NCI-H2196 (cell line): ENCODE measurements around the gene TMOD1.
"Not testable (repeated sequence)": the region's sequence is repeated elsewhere in the genome, so short reads cannot be mapped to it uniquely, and the experiment has no call there.

Source experiments
- DNase-seq: peaks from one replicate; lab custom pipeline; 2025; ENCODE audit not compliant: unreplicated experiment; lab: John Stamatoyannopoulos, UW

TMOD1 gene

DNA sequence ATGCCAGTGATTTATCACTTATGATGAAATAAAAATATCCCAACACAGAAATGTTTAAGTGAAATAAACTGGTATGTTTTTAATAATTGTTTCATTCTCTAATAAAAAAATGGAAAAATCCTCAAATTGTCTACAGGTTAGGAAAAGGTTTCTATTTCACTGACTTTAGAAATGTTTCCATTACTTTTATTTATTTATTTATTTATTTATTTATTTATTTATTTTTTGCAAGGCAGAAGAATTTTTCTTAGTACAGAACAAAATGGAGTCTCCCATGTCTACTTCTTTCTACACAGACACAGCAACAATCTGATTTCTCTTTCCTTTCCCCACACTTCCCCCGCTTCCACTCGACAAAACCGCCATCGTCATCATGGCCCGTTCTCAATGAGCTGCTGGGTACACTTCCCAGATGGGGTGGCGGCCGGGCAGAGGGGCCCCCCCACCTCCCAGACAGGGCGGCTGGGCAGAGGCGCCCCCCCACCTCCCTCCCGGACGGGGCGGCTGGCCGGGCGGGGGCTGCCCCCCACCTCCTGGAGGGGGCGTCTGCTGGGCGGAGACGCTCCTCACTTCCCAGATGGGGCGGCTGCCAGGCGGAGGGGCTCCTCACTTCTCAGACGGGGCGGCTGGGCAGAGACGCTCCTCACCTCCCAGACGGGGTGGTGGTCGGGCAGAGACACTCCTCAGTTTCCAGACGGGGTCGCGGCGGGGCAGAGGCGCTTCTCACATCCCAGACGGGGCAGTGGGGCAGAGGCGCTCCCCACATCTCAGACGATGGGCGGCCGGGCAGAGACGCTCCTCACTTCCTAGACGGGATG lies 3.7 kb upstream of the TMOD1 start:
- DNase-seq, result not testable (repeated sequence)

DNA sequence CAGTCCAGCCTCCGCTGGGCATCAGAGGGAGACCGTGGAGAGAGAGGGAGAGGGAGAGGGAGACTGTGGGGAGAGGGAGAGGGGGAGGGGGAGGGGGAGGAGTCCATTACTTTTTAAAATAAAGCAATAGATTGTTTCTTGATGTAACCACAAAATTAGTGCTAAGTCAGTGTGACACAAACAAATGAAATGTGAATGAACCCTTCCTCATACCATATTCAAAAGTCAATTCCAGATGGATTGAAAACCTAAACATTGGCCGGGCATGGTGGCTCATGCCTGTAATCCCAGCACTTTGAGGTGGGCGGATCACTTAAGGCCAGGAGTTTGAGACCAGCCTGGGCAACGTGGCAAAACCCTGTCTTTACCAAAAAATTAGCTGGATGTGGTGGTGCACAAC lies 2.6 kb upstream of the TMOD1 start:
- DNase-seq, result not testable (repeated sequence)

DNA sequence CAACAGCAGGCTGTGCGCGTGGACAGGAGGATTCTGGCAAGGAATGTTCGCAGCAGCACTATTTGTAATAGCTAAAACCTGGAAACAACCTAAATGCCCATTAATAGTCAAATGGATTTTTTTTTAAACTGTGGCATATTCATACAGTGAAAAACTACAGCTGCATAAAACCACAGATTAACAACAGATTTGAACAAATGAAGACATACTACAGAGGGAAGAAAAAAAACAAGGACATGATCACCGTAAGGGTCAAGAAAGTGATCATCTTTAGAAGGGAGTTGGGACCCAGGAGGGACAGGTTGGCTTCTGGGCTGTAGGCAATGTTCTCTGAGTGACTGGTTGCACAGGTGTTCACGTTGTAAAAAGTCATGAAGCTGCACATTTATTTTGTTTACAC lies 1.2 kb upstream of the TMOD1 start:
- no peak for DNase-seq

DNA sequence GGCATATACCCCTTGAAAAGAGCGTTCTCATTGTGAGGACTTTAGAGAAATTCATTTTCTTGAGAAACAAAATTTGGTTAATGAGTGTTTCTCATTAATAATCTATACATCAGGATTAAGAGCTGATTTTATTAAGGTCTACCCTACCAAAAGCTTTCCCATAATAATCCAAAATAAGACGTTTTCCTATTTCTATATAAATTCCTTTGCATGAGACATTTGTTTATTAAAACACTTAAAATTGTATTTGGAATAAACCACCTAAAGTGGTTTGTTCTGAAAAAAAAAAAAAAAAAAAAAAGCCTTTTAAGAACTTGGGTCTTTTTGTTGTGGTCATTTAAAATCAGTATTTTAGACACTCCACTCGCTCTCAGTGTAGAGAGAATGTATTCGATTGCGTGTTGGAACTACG lies 695 bp upstream of the TMOD1 start:
- no peak for DNase-seq

DNA sequence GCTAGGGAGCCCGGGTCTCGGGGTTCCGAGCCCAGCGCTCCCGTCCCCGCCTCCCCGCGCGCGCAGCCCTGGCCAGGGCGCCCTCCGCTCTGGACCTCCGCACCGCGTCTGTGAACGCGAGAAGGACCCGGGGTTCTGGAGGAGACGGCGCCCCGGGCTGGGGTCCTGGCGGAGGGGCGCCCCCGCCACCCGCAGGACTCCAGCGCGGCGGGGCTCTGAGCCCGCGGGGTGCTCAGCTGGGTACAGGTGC lies 431 bp downstream of the TMOD1 start:
- no peak for DNase-seq

DNA sequence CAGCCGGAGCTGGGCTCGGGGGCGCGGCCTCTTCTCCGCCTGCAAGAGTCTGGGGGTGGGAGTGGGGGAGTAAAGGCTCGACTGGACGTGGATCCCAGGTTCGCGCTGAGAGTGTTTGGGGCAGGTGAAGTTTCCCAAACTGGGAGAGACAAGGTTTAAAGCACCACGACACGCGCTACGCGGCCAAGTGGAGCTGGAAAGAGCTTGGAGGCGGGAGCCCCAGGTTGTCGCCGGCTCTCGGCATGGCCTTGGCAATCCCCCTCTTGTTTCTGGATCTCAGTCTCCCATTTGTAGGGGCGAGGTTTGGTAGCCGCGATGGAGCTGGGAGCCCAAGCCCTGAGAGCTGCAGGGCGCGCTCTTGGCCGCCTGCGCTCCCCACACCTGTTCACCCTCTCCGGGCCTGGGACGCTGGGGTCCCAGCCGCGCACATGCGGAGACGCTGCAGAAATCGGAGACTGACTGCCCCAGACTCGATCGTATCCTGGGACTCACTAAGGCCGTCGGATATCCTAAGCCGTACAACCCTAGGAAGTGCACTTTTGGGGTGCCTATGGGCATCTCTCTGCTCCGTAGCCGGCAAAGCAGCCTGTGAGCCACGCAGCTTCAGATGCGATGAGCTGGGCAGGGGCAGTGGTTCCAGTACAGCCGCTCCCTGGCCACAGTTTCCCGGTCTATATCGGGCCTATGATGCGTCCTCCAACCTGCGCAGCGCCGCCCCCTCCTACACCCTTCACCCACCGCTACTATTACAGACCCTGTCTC lies 937 bp downstream of the TMOD1 start:
- no peak for DNase-seq

DNA sequence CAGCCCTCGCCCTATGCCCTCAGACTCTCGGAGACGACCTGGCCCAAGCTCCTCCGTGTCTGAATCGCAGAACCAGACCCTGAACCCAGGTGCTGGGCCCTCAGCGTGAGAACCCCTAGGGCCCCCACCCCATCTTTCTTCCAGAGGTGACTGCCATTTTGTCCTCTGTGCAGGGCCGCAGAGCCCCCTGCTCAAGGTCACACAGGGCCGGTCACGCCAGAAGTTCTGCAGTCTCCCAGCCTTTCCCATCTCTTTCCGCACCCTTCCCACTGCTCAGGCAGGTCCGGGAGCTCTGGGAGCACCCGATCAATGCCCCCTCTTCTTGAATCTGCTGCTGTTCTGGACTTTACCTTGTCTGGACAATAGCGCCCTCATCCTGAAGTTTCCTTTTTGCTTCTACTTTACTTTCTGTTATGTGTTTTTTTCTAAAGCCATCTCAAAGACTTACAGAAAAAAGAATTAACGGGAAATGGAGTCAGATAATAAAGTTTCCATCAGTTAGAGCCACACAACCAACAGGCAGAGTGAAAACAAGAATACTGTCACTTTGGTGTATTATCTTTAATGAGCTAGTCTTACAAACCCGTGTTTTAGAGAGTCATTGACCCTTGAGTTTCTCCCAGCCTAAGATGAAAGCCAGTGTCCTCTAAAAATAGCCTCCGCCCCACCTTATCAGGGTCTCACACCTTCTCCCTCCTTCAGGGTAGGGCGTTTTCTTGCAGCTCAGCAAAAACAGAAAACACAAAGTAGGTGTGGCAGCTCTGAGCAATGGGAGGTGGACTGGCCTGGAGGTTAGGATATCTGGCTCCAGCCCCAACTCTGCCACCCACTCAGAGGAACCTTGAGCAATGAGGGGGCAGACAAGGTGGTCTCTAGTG lies 1.8 kb downstream of the TMOD1 start:
- no peak for DNase-seq

DNA sequence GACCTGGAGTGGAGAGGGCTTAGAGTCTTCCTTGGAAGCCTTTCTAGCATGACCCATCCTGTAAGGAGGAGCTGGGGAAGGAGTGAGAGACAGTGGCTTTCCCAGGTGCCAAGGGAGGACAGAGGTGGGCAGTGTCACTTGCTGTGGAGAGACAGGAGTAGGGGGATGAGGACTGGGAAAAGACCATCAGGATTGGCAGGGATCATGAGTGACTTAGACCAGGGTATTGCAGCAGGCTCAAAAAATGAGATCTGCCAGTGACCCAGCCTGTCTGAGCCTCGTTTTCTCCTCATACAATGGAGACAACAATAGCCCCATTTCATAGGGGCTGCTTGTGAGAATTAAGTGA lies 2.4 kb downstream of the TMOD1 start:
- no peak for DNase-seq

DNA sequence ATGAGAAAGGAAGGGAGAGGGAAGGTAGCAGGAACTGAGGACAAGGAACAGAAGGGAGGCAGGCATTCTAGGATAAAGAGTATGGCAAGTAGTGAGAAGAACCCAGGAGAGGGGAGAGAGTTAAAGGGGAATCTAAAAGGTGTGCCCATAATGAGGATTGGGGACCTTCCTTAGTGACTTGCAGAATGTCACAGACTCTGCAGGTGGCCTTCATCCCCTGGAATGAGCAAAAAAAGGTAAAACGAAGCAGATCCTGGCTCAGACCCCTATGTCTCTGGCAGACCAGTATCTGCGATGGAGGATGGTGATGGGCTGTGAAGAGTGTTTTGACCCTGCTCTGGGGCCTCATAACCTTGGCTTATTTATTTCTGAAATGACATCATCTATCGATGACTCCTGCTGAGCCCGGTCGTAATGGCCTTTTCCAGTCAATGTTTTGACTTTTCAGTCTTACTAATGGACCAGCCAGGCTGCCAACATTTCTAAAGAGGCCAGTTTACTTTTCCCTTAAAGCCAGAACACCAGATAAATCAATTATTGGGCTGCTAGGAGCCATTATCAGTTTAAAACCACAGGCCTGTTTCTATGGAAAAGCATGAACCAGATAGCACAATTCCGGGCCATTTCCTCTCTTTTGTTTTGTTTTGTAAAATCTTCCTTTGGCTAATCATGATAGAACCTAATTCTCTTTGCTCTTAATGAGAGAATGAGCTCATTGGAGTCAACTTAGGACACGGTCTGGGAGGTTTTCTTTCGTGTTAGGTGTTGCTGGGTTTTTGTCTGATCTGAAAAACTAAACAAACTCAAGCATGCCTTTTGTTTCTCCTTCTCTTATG lies 3.1 kb downstream of the TMOD1 start:
- no peak for DNase-seq

DNA sequence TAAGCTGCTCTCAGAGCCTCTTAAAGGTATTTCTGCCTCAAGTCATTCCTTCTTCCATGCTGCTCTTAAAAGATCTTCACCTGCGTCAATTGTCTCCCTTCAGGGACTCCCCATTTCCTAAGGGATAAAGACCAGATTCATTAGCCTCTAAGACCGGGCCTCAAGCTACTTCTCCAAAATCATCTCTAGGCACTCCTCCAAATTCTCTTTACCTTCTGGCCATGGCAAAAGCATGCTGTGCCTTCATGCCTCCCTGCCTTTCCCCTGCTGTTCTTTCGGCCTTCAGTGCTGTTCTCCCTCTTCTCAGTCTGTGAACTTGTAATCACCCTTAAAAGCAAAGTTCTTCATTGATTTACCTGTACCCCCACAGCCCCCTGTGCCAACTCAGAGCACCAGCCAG lies 4.4 kb downstream of the TMOD1 start:
- DNase-seq, result no peak

DNA sequence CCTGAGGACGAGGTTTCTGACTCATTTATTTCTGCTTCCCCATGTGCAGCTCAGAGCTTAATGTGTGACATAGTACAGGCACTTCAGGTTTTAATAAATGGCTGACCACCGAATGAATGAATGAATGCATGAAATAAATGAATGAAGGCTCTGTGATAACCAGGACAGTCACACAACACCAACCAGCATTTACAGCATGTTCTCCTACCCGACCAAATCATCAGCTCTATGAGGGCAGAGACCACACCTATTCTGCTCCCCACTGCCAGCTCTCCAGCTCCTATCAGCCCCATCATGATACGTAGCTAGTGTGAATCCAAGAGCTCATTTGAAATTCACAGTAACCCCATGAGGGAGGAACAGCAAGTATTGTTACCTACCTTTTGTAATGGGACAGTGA lies 4.8 kb downstream of the TMOD1 start:
- no peak for DNase-seq

DNA sequence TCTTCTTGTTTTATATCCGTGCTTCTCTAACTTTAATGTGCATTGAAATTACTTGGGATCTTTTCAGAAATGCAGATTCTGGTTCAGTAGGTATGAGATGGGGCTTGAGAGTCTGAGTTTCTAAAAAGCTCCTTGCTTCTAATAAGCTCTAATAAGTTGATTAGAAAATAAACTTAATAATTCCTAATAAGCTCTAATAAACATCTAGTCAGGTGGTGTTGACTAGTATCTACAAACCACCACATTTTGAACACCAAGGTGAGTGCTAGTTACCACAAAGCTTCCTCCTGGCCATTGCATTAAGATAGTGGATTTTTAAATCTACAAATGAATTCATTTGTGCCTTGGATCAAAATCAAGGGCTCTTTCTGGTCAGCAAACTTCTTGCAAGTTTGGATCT lies 5.3 kb downstream of the TMOD1 start:
- DNase-seq, result no peak

DNA sequence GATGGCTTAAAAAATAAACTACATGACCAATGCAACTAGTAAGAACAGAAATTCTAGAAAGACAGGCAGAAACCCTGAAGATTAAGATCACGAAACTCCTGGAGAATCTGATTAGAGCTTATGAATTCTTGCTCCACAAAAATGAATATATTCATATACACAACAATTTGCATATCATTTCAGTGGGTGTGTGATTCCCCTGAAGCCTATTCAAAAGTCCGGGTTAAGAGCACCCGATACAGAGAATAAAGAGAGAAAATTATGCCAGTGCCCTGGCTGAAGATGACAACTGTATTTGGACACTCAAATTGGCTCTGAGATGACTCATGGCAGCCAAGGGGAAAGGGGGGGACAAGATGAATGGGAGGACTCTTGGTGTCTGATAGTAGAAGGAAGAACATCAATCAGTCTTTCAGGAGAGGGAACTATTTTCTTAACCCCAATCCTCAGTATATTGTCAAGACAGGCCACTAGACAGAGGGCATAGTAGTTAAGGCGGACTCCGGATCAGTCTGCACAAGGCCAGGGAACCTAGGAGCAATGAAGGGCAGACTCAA lies 6.0 kb downstream of the TMOD1 start:
- no peak for DNase-seq

DNA sequence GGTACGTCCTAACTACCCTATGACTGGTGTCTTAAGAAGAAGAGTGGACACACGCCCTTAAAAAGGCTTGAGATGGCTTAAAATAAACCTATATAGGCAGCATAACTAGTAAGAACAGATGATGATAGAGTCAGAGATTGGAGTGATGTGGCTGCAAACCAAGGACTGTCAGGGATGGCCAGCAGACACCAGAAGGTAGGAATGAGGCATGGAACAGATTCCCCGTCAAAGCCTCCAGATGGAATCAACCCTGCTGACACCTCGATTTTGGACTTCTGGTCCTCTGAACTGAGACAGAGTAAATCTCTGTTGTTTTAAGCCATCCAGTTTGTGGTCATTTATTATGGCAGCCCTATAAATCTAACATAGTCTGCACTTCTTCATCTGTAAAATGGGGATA lies 7.4 kb downstream of the TMOD1 start:
- DNase-seq, result no peak

DNA sequence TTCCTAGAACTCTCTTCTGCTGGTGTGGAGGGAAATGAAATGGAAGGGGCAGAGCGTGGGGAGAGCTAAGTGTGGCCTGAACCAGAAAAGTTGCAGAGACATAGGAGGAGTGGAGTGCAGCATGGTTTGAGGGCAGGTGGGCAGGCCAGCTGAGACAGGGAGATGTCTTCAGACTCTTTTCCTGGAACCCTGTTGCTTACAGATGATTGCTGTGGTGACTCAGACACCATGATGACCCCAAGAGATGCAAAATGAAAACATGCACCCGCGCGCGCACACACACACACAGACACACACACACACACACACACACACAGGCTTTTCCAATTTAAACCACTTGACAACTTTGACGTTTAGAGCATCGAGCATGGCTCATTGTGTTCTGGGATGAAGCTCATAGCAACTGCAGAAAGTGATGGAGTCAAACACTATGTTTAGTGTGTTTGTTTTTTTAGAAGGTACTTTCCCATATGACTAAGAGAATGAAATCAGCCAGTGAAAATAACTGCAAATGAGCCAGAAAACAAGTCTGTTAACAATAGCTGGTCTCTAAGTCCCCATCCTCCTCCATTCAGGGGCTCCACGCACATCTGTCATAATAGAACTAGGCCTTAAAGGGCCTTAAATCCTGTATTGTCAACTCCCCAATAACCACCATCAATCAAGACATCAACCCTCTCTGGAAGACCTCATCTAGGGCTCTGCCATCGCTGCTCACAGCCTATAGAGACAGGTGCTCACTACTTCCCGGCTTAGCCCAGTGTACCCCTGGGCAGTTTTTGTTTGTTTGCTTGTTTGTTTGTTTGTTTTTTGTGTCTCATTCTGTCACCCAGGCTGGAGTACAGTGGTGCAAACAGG lies 9.6 kb downstream of the TMOD1 start:
- DNase-seq, result no peak

DNA sequence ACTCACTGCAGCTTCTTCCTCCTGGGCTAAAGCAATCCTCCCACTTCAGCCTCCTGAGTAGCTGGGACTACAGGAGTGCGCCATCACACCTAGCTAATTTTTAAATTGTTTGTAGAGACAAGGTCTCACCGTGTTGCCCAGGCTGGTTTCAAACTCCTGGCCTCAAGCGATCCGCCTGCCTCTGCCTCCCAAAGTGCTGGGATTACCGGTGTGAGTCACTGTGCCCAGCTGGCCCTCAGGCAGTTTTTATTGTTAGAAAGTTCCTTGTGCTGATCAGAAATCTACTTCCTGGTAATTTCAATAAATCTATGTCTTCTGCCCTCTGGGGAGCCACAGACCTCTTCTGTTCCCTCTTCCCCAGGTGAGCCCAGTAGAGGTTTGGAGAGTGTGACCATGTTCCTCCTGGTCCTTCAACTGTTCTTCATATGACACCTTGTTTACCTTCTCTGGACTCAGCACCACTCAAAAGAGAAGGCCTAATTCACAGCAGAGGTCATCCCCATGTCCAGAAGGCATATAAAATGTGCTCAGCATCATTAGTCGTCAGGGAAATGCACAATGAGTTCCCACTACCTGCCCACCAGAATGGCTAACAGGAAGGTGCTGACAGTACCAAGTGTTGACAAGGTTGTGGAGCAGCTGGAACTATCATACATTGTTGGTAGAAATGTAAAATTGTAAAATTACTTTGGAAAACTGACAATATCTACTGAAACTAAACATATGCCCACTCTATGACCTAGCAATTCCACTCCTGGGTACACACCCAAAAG lies 10.4 kb downstream of the TMOD1 start:
- DNase-seq, result no peak

DNA sequence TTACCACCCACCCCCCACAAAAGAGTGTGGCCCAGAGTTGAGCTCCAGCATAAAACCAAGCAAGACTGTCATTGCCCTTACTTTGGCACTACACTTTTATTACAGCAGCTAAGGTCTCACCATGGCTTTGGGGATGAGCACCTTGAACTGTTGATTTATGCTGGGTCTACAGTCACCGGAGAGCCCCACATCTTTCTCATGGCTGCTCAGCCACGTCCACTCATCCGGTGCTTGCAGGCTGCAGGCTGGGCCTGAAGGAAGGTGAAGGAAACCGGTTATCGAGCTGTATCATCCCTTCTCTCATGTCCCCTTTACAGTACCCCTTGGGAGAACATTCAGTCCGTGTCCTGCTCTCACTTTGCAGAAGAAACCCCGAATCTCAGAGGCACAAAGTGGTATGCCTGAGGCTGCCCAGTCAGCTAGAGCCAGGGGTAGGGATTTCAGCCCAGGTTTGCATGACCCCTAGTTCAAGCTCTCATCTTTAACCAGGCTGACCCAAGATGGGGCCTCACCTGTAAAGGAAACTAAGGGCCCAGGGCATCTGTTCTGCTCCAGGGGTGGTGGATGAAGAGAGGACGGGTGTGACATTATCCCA lies 11.6 kb downstream of the TMOD1 start:
- DNase-seq, result no peak

DNA sequence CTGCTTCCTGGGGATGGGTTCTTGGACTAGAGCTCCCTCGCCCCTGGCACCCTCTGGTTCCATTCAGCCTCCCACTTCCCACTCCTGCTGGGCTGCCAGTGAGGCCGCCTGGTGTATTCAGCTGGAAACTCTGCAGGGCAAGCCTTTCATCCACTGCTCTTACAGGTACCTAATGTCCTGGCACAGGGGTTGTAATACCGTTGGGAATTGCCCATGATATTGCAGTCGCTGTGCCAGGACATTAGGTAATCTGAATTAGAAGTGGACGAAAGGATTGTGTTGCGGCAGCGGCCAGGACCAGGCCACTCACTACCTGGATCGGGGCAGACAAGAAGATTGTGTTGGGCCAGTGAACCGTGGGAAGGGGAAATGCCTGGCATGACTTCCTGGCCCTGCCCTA lies 13.1 kb downstream of the TMOD1 start:
- DNase-seq, result no peak

DNA sequence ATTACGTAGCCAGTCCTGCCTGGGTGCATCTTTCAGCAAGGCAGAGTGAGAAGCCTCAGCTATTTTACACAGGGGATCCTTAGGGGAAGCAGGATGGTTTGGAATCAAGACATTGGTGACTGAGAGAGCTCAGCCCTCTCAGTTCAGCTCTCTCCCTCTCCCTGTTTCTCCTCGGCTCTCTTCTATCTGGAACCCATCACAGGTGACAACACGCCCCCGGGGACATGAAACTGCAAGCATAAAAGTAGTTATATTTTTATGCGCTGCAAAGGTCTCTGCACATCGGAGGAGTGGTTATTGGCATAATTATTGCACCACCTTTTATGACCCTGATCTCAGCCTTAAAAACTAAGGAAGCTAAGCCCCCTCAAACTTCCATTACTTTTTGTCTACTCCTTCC lies 14.2 kb downstream of the TMOD1 start:
- no peak for DNase-seq
